GM10266 (cell line): ENCODE measurements around the gene CHCHD6.
"Not testable (repeated sequence)": the region's sequence is repeated elsewhere in the genome, so short reads cannot be mapped to it uniquely, and the experiment has no call there.

ENCODE experiments used
- DNase-seq: peaks from one replicate; pipeline ENCODE4 v3.0.0; 2012; ENCODE audit errors: extremely low spot score
- CTCF ChIP-seq: IDR thresholded peaks from 2 replicates; pipeline ENCODE4 v1.5.1; 2012; ENCODE audit warnings: mild to moderate bottlenecking, low read depth; ENCODE audit not compliant: control insufficient read depth, insufficient read depth; ENCODE audit errors: missing control alignments

CHCHD6 gene

GRCh38 chr3:126773783-126774182, 69.7 kb downstream of the CHCHD6 start:
- no peak for DNase-seq
- no peak for TF ChIP-seq CTCF

- no peak for DNase-seq
- TF ChIP-seq CTCF: no peak
Observed at GRCh38 chr3:126777366-126777765, 73.3 kb downstream of the CHCHD6 start.

- DNase-seq: no peak
- TF ChIP-seq CTCF: no peak
Observed at GRCh38 chr3:126780666-126781065, 76.6 kb downstream of the CHCHD6 start.

GRCh38 chr3:126781406-126781805, 77.4 kb downstream of the CHCHD6 start:
- DNase-seq: no peak
- TF ChIP-seq CTCF: no peak

DNA sequence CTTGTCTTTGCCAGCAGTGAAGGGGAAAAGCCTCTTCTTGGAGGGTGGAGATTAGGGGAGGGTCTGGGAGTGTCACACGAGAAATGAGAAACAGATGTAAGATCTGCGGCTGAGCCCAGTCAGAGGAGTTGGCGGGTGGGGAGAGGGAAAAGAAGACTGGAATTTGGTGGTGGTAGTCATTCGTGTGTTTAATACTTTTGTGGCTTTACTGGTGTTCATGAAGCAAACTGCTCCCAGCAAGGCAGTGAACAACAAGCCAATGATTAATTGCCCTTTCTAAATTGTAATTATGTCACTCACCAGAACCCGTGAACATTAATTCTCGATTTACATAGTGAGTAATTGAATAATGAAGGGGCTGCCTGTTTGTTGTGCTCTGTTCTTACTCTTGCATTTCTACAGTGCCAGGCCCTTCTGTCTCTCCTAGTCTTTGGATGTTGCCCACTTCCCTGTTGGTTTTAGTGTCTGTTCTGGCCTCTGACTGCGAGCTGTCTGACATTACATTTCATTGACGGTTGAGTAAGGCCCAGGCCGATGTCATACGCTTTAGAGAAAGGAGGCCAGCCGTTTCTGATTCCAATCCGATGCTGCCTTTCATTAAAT, 78.0 kb downstream of the CHCHD6 start:
- DNase-seq: no peak
- no peak for TF ChIP-seq CTCF

GRCh38 chr3:126782536-126782935, 78.5 kb downstream of the CHCHD6 start:
- DNase-seq: no peak
- TF ChIP-seq CTCF: no peak

- DNase-seq: no peak
- no peak for TF ChIP-seq CTCF
Observed at GRCh38 chr3:126784254-126784653, 80.2 kb downstream of the CHCHD6 start.

DNA sequence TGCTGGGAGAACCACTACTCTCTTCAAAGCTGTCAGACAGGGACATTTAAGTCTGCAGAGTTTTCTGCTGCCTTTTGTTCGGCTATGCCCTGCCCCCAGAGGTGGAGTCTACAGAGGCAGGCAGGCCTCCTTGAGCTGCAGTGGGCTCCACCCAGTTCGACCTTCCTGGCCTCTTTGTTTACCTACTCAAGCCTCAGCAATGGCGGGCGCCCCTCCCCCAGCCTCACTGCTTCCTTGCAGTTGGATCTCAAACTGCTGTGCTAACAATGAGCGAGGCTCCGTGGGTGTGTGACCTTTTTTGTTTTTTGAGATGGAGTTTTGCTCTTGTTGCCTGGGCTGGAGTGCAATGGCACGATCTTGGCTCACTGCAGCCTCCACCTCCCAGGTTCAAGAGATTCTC, 87.3 kb downstream of the CHCHD6 start:
- not testable (repeated sequence) for DNase-seq
